Sciatic nerve (tissue), 2 donors: Measurements from ENCODE around the gene CYP2A6. TPM values are rescaled to one million over a fixed set of nuclear protein-coding genes. Genes with fewer than 3 reads are reported as not detected.

Experiments used
- ATAC-seq: fragments of 200-7000 bp; cut with Tn5 transposase; one replicate; pipeline ENCODE4 v1.9.1; 2020; ENCODE audit warnings: mild to moderate bottlenecking, moderate library complexity
- DNase-seq: peaks from one replicate; pipeline ENCODE4 v3.0.0-alpha.2; 2020; ENCODE audit warnings: low spot score
- intact Hi-C: fragments of 100-400 bp; cut with DNase I; formaldehyde crosslinking; loops from one replicate; pipeline ENCODE4 v1.14.2; 2022
- total RNA-seq: library from RNA; stranded (reverse); fragmentation: NEBNext Ultra II Directional; extraction: Animal tissue kit (Norgen Biotek cat#: 25700); gene quantifications from one replicate; pipeline ENCODE4 v1.2.1, GENCODE V29; 2021
- donor health status: DM: no; HTN: no; CAD: no.
- donor health status: DM: no; HTN: no; CAD: no.

CYP2A6 gene
- total RNA-seq, 1 donor from 2014 or later = not detected

- intact Hi-C loops = loop anchor here (10.0 kb wide), 1 partner anchor 143 kb away; no protein-coding TSS in a partner anchor
- no peak for ATAC-seq
- DNase-seq = no peak
These were observed 42.9 kb downstream of the CYP2A6 start for GRCh38 chr19:40807147-40808020.

- intact Hi-C loops = loop anchor here (10.0 kb wide), 1 partner anchor 142 kb away; no protein-coding TSS in a partner anchor
- peak; percentile 87 for DNase-seq
- peak; percentile 68 for ATAC-seq
These were observed 43.7 kb downstream of the CYP2A6 start for GRCh38 chr19:40806423-40807146.

- ATAC-seq = no peak
- intact Hi-C loops = loop anchor here (10.0 kb wide), 1 partner anchor 141 kb away; no protein-coding TSS in a partner anchor
- DNase-seq = no peak
These were observed 44.9 kb downstream of the CYP2A6 start for GRCh38 chr19:40805258-40805868.

- ATAC-seq = no peak
- intact Hi-C loops = loop anchor here (10.0 kb wide), 1 partner anchor 140 kb away; no protein-coding TSS in a partner anchor
These were observed 45.4 kb downstream of the CYP2A6 start for GRCh38 chr19:40804783-40805242.

GRCh38 chr19:40803857-40804782 lies 46.1 kb downstream of the CYP2A6 start:
- ATAC-seq = no peak
- intact Hi-C loops = loop anchor here (10.0 kb wide), 1 partner anchor 139 kb away; no protein-coding TSS in a partner anchor
- no peak for DNase-seq

More at GRCh38 chr19:40804783-40805242, 45.4 kb downstream of the CYP2A6 start:
- no peak for DNase-seq

- intact Hi-C loops = loop anchor here (10.0 kb wide), 1 partner anchor 139 kb away; no protein-coding TSS in a partner anchor
- DNase-seq (no peak), ATAC-seq (no peak)
These were observed 46.9 kb downstream of the CYP2A6 start for GRCh38 chr19:40803170-40803856.

GRCh38 chr19:40802300-40803169 lies 47.7 kb downstream of the CYP2A6 start:
- intact Hi-C loops = loop anchor here (10.0 kb wide), 1 partner anchor 138 kb away; no protein-coding TSS in a partner anchor
- DNase-seq = no peak
- peak; percentile 9 for ATAC-seq

GRCh38 chr19:40801426-40802299 lies 48.6 kb downstream of the CYP2A6 start:
- ATAC-seq (no peak), DNase-seq (no peak)
- intact Hi-C loops = loop anchor here (10.0 kb wide), 1 partner anchor 137 kb away; no protein-coding TSS in a partner anchor

GRCh38 chr19:40800997-40801377 lies 49.3 kb downstream of the CYP2A6 start:
- DNase-seq (no peak), ATAC-seq (no peak)
- intact Hi-C loops = loop anchor here (10.0 kb wide), 1 partner anchor 136 kb away; no protein-coding TSS in a partner anchor

GRCh38 chr19:40800339-40800996 lies 49.8 kb downstream of the CYP2A6 start:
- DNase-seq (no peak), ATAC-seq (no peak)
- intact Hi-C loops = loop anchor here (10.0 kb wide), 1 partner anchor 136 kb away; no protein-coding TSS in a partner anchor

GRCh38 chr19:40799558-40800338 lies 50.5 kb downstream of the CYP2A6 start:
- ATAC-seq (no peak), DNase-seq (peak; percentile 82)
- intact Hi-C loops = loop anchor here (10.0 kb wide), 1 partner anchor 135 kb away; no protein-coding TSS in a partner anchor

- intact Hi-C loops = no loop called here
- ATAC-seq = peak; percentile 92
- peak; percentile 100 for DNase-seq
These were observed 51.3 kb downstream of the CYP2A6 start, which contains the start of gene EGLN2 for GRCh38 chr19:40798683-40799557. TSS of gene EGLN2 (plus strand) at chr19:40799191. CDS start at chr19:40800573, 1,382 bp downstream.
